AG04450 (cell line): Measurements from ENCODE around the gene HTR2C. TPM values are rescaled to one million over a fixed set of nuclear protein-coding genes. Genes with fewer than 3 reads are reported as not detected.
"Not testable (repeated sequence)": the region's sequence is repeated elsewhere in the genome, so short reads cannot be mapped to it uniquely, and the experiment has no call there.

ENCODE experiments used
- CTCF ChIA-PET: fragments of 300-600, 350-600 bp; formaldehyde crosslinking; extraction: SDS; loops from one replicate; lab custom pipeline; 2022; ENCODE audit warnings: antibody characterized with exemption, inconsistent platforms; lab: Charles Lee
- POLR2A ChIA-PET: fragments of 350-600 bp; formaldehyde crosslinking; extraction: SDS; loops from one replicate; lab custom pipeline; 2021; ENCODE audit warnings: antibody characterized with exemption, inconsistent platforms; lab: Yijun Ruan, JAX
- DNase-seq: peaks from one replicate; pipeline ENCODE4 v3.0.0-alpha.2; 2011; ENCODE audit warnings: low read depth, low spot score
- H3K27ac ChIP-seq: one replicate; pipeline ENCODE4 v1.5.1; 2012; ENCODE audit warnings: low read depth, low read length, control low read depth
- H3K27me3 ChIP-seq: one replicate; pipeline ENCODE4 v1.6.0; 2012; ENCODE audit warnings: low read length; ENCODE audit not compliant: control insufficient read depth, insufficient read depth
- H3K4me3 ChIP-seq: 2 replicates; pipeline ENCODE4 v1.5.1; 2011; ENCODE audit warnings: mild to moderate bottlenecking, low read depth, low read length, control low read depth
- H3K9me3 ChIP-seq: 2 replicates; pipeline ENCODE4 v1.5.1; 2012; ENCODE audit warnings: low read length; ENCODE audit not compliant: control insufficient read depth, insufficient read depth
- CTCF ChIP-seq: IDR thresholded peaks from 2 replicates; pipeline ENCODE4 v1.5.1; 2011; ENCODE audit warnings: low read depth, low read length, control low read depth, inconsistent platforms
- polyA plus RNA-seq: library from polyadenylated mRNA; depleted of rRNA; stranded (reverse); fragments of >200 nt; gene quantifications from 2 replicates; pipeline ENCODE4 v1.2.3, GENCODE V29; 2011

HTR2C gene
- polyA plus RNA-seq, 1 experiment = not detected

GRCh38 chrX:114626323-114626722 lies 42.4 kb downstream of the HTR2C start:
- Histone ChIP-seq H3K4me3 (no peak overlapping the region), H3K27me3 (no peaks in the 10 kb centered on the region), H3K27ac (no peak overlapping the region), H3K9me3 (no peaks in the 10 kb centered on the region)
- ChIA-PET POLR2A (no interaction called here), CTCF (interaction anchor here (0.6 to 2.8 kb wide), 7 partner anchors 11 to 520 kb away, joined by 3 to 26 read pairs (median 3); no protein-coding TSS in a partner anchor)
- TF ChIP-seq CTCF = peak; percentile 34; the same call in 1 of the 2 replicates
- DNase-seq = no peak

- no peaks in the 10 kb centered on the region for H3K9me3 ChIP-seq
- POLR2A ChIA-PET = no interaction called here
- CTCF ChIA-PET = interaction anchor here (1.6 kb wide), 1 partner anchor 25 kb away, joined by 5 read pairs; no protein-coding TSS in a partner anchor
- no peak overlapping the region for H3K27ac ChIP-seq
- no peak overlapping the region for H3K4me3 ChIP-seq
- DNase-seq = no peak
- TF ChIP-seq CTCF = no peak
- no peaks in the 10 kb centered on the region for H3K27me3 ChIP-seq
Observed at GRCh38 chrX:114635986-114636385, 52.1 kb downstream of the HTR2C start.

GRCh38 chrX:114650351-114650750 lies 66.5 kb downstream of the HTR2C start:
- ChIA-PET POLR2A (no interaction called here), CTCF (no interaction called here)
- no peak for TF ChIP-seq CTCF
- Histone ChIP-seq H3K4me3 (no peak overlapping the region), H3K9me3 (no peaks in the 10 kb centered on the region), H3K27me3 (no peaks in the 10 kb centered on the region), H3K27ac (no peak overlapping the region)
- DNase-seq = no peak

- POLR2A ChIA-PET = no interaction called here
- Histone ChIP-seq H3K9me3 (no peaks in the 10 kb centered on the region), H3K27ac (no peak overlapping the region), H3K27me3 (no peaks in the 10 kb centered on the region), H3K4me3 (no peak overlapping the region)
- CTCF ChIA-PET = no interaction called here
- no peak for DNase-seq
- TF ChIP-seq CTCF = no peak
Observed at GRCh38 chrX:114675365-114675764, 91.5 kb downstream of the HTR2C start.

- H3K27me3 ChIP-seq, CTCF ChIA-PET, H3K4me3 ChIP-seq, POLR2A ChIA-PET, H3K27ac ChIP-seq, DNase-seq, H3K9me3 ChIP-seq: not testable (repeated sequence)
Observed at GRCh38 chrX:114700533-114700932, 116.6 kb downstream of the HTR2C start.
